Stomach (tissue), 4 donors: Measurements from ENCODE around the gene SGTA.

Experiments
- CTCF ChIP-seq, 7 experiments: fragments of 450-650 bp in 4 of 7; fragments of 200-600 bp in 3 of 7; sonication (generic) in 3 of 7; IDR thresholded peaks; one replicate each; pipeline ENCODE4 v1.5.1; 2016 to 2019; ENCODE audit warnings: antibody characterized with exemption in 7 of 7, control low read depth in 2 of 7, mild to moderate bottlenecking in 1 of 7
- EP300 ChIP-seq: sonication (generic); formaldehyde crosslinking; IDR thresholded peaks from one replicate; pipeline ENCODE4 v1.6.1; 2017; ENCODE audit warnings: antibody characterized with exemption
- POLR2A ChIP-seq, 4 donors: fragments of 450-650 bp; IDR thresholded peaks; one replicate each; pipeline ENCODE4 v1.6.1; 2016; ENCODE audit warnings: antibody characterized with exemption in 4 of 4, control low read depth in 2 of 4, mild to moderate bottlenecking in 1 of 4, moderate library complexity in 1 of 4
- POLR2AphosphoS5 ChIP-seq, 3 donors: sonication (generic); formaldehyde crosslinking; IDR thresholded peaks; one replicate each; pipeline ENCODE4 v1.6.1; 2016; ENCODE audit warnings: antibody characterized with exemption in 3 of 3

GRCh38 chr19:2721570-2722540 is 61.2 kb downstream of the SGTA start:
- TF ChIP-seq EP300, result no peak
- TF ChIP-seq POLR2A (IDR thresholded peaks at IDR 0.05), result no peak
- TF ChIP-seq CTCF (IDR thresholded peaks at IDR 0.05), result no peak
- TF ChIP-seq POLR2AphosphoS5 (IDR thresholded peaks at IDR 0.05), result no peak
